HS-5 (cell line): ENCODE data around the gene UBQLN4.
A peak's percentile ranks its signal among the peaks of the same experiment; 100 is the strongest.

ENCODE experiments used
- DNase-seq: peaks from one replicate; pipeline ENCODE4 v3.0.0-alpha.2; 2012; ENCODE audit warnings: low read depth

UBQLN4 gene

DNA sequence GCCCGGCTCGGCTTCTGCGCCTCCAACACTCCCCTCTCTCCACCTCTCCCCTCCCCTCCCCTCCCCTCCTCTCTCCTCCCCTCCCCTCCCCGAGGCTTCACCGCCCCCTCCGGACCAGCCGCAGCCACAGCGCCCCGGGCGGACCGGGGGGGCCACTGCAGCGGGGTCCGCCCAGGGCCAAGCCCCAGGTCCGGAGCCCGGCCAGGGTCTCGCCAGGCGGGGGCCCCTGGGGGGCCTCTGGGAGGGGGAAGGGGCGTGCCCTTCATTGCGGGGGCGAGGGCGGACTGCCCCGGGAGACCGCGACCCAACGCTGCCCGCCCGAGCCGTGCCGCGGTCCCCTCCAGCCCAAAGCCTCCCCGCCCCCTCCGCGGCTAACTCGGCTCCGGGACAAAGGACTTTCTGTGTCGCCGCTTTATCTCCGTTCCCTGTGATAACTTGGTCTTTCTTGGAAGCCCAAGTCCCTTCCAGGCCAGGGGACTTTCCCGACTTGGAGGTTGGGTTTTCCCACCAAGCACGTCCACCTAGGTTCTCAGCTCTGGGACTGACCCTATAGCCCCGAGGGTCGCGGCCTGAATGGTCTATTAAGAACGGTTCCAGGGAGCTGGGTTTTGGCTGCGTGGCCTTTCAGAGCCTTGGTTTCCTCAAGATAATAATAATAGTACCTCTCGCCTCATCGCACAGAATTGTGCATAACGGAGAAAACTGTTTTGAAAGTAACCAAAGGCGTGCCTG is at the start of gene UBQLN4:
TSS of gene UBQLN4 (minus strand) at position 31 of the 732 bp plus-strand sequence. CDS start 97 bp downstream, outside the sequence.
- DNase-seq, result no peak

DNA sequence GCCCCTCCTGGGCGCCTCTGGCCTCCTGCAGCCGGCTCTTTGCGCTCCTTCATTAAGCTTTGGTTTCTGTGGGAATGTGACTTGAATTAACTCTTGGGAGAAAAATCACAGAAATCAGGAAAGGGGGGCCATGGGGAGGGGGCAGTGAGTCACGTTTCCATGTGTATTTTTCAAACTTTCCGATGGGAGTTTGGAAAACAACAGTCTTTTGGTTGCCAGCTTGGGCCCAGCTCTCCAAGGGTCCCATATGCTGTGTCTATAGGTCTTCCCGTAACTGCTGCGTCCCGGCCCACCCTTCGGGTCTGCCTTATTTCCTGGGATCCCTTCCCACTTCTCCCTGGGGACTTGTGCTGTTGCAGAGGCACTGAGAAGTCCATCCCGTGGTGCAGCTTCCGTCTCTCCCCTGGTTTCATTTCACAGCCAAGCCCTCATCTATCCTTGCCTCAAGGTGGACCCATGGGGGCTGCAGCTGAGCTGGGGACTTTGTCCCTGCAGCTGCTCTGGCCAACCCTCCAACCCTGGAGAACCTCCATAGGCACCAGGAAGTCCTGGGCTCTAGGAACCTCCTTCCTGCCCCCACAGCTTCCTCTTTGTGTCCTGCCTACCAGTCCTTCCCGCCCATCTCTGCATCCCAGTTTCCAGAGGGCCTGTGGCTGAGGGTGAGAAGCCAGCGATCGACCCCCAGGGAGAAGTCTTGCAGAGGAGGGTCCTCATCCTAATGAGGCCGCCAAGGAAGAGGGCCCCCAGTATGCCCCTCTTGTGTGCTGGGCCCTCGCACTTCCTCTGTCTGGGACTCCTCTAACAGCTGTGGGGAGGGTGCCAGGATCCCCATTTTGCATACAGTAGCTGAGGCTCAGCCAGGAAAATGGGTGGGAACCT is 49.3 kb upstream of the UBQLN4 start:
- no peak for DNase-seq

DNA sequence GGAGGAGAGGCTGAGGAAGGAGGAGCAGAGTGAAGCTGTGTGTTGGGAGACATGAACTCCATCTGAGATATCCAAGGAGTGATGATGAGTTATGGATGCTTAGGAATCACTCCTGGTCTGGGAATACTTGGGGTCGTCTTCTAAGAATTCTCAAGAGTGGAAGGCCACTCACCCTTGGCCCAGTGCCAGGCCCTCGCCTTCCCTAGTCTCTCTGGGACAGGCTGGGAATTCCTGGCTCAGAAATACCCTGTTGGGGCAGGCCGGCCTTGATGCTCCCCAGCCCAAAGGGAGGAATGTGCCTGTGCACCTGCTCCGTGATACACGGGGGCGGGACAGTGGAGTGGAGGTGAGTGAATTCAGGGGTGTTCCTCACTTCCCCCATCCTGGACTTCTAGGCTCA is 48.3 kb upstream of the UBQLN4 start:
- no peak for DNase-seq

DNA sequence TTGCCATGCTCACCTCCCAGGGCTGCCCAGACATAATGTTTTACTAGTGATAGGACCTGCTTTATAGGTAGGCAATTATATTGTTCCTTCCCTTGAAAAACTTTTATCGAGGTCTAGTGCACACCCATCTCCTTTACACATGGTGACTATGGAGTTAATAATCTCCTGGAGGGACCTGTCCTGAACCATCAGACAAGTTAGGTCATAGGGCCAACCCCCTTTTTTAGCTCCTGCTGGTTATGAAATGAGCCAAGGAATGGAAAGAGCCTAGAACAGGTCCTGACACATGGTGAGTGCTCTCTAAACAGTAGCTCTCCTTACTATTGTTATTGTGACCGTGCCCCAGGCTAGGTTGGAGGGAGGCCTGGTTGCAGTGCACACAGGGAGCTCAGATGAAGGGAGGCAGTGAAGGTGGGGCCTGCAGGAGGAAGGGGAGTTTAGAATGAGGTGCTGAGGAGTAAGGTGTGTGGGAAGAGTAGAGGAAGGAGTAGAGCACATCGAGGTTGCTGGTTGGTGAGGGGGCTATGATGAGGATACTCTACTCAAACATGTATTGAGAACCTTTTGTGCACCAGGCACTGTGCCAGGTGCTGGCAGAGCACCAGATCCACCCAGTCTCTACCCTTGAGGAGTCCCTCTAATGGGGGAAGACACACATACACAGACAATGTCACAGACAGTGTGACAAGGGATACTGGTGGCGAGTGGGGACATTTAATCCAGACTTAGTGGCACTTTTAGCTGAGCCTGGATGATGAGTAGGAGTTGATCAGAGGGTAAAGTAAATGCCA is 46.8 kb upstream of the UBQLN4 start:
- no peak for DNase-seq

DNA sequence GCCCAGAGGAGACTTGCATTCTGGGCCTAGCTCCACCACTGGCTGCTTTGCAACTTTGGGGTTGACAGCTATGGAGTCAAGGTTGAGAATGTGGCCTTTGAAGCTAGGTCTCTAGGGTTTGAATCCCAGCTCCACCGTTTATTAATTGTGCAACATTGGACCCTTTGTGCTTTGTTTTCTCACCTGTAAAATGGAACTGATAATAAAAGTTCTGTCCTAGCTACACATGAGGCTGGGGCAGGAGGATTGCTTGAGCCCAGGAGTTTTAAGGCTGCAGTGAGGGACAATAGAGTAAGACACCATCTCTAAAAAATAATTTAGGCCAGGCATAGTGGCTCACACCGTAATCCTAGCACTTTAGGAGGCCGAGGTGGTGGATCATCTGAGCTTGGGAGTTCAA is 45.7 kb upstream of the UBQLN4 start:
- no peak for DNase-seq

DNA sequence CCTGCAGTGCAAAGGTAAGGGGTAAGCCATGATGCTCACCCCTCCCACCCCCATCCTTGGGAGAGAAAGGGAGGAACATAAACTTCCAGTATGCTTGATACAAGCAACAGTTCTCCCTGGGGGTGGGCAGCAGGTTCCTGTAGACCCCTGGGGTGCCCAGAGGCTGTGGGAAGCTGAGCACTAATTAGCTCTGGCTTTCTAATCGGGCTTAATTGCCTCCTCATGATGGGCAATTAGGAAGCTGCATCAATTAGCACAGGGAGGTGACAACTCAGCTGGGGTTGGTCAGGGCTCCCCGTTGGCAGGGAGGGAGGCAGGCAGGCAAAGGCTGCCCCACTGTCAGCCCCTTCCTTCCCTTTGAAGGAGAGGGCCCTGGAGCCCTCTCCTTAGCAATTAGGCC is 45.2 kb upstream of the UBQLN4 start:
- no peak for DNase-seq

DNA sequence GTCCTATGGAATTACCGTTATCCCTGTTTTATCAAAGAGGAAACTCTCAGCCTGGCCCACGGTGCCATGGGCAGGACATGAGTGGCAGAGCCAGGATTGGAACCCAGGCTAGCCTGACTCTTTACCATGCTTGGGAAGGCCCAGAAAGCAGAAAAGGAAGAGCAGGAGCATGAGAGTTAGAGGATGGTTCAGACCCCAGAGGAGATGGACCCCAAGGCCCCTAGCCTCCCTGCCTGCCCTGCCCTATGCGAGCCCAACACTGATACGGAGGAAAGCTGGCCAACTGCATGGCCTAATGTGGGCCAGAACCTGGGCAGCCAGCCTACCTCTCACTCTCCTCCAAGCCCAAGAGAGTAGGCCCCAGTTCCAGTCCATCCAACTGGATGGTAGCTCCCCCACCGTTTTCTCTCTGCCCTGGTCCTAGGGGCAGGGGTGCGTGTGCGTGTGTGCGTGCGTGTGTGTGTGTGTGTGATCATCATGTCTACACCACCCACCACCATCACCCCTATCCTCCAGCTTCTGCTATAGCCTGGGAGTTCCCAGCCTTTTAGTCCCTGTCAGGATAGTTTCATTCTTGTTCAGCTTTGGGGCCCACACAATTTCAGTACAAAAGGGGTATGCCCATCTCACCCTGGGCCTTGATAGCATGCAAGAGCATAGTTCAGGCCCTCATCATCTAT is 44.0 kb upstream of the UBQLN4 start:
- DNase-seq, result no peak

DNA sequence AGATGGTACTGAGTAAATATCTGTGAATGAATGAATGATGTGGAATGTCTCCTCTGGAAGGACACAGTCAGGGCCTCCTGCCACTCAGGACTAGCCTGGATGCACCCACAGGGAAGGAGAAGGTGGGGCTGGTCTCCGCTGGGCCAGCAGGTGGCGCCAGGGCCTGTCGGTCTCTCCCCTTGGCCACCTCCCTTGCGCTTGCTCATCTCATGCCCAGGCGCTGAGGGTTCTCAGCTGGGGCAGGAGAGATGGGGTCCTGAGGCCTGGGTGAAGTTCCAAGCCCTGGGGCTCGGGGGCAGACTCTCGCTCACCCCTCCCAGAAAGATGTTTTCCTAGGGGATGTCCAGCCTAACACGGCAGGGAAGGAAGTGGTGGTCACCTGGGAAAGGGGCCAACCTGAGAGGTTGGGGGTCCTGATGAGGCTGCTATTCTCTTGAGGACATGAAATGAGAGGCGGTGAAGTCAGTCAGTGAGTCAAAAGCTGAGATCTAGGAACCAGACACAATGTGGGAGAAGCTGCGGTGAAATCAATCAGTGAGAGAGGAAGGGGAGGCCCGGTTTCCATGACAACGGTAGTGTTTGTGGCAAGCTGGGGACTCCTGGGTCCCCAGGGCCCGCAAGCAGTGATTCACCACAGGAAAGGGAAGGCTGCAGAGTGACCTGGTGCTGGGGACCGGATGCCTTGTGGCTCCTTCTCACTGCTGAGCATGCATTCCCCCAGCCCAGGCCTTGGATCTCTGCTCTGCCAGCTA is 43.2 kb upstream of the UBQLN4 start:
- peak; percentile 52 for DNase-seq

DNA sequence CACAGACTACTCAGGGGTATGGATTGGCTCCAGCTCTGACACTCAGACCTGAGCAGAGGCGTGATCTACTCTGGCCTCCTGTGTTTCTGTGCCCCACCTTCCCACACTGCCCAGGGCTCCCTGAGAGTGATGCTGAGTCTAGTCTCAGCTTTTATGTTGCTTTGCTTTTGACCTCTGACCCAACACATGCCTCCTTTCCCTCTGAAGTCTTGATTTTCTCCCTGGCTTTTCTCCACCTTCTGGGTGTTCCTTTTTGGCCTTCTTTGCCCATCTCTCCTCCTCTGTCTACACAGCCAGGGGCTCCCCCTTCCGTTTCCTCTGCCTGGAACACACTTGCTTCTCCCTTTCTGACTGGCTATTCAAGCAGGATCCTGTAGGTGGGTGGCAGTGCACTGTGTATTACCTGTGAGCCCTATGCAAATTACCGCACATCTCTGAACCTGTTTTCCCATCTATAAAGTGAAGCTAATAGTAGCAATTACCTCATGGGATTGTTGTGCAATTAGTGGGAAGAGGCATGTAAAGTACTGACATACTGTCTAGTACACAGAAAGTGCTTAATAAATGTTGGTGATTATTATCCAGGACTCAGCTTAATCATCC is 42.4 kb upstream of the UBQLN4 start:
- DNase-seq, result no peak

DNA sequence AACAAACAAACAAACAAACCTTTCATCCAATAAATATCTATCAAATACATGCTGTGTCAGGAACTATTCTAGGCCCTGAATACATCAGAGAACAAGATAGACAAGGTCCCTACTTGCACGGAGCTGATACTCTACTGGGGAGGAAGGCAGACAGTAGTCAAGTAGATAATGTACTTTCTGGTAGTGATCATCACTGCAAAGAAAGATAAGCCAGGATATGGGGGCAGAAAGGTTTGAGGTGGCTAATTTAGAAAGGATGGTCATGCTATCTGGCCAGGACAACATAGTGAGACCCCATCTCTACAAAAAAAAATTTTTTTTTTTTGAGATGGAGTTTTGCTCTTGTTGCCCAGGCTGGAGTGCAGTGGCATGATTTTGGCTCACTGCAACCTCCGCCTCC is 38.0 kb upstream of the UBQLN4 start:
- DNase-seq, result no peak

DNA sequence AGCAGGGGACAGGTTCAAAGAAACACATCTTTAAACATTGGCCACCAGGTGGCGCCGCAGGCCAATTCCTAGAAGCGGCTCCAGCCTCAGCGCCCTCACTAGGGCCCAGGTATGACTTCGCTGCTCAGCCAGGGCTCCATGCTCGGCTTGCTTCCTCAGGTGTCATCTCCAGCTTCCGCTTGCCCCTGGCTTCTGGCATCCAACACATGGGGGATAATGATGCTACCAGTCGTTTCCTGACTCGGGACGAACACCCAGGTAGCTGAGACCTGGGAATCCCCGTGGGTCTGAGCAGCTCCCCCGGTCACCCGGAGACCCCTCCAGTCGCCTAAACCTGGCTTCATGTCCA is 37.2 kb upstream of the UBQLN4 start:
- DNase-seq, result peak; percentile 40

DNA sequence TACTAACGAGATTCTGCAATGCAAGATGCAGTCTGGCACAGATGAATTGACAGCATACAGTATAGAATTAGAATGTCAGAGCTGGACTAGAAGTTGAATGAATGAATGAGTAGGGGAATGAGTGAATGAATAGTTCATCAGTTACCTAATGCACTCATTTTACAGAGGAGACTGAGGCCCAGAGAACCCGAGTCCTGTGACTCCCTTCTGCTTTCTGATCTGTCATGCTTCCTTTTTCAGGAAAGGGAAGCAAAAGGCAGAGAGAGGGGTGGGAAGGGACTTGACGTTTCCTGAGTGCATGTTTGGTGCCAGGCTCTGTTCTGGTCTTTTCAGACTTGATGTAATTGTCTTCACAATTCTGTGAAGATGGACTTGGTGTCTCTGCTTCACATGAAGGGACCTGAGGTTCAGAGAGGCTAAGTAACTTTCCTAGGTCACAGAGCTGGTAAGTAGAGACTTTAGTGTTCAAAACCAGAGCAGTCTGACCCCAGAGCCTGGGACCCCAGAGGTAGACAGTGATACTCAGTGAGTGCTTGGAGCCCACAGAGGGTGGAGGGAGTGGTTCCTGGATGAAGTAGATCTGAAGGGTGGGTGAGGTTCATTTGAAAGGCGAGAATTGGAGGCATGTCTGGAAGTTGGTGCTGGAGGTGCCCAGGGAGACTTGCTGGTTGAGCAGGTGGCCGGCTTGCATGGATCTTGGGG is 36.7 kb upstream of the UBQLN4 start:
- no peak for DNase-seq

DNA sequence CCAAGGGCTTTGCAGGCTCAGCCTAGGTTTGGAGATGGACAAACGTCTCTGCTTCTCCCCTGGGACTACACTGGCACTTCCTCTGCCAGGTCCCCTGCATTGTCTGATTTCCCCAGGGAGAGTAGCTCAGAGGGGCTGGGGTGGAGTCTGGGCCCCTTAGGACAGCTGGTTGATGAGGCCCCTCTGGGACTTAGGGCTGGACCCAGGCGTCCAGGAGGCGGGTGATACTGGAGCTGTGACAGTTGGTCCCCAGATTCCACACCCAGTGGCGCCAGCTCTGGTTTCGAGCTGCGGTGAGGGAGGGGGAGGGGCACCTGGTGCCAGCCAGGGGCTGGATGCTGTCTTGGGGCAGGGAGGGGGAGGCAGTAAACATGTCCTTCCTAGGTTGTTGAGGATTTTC is 36.1 kb upstream of the UBQLN4 start:
- no peak for DNase-seq

DNA sequence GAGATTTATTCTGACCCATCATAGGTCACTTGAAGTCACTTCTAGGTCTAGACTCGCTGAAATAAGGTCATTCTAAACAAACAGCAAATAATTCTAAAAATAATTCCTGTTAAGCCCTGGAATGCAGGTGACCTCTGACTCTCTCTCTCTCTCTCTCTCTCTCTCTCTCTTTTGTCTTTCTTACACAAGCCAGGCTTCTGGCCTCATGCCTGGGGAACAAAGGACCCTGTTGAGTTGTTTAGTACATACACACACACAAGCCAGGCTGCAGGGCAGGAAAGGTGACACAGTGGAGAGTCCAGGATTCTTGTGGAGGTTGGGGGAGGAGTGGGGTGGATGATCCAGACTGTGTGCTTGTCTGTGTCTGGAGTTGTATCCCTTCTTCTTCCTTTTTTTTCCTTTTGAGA is 32.7 kb upstream of the UBQLN4 start:
- DNase-seq, result no peak

DNA sequence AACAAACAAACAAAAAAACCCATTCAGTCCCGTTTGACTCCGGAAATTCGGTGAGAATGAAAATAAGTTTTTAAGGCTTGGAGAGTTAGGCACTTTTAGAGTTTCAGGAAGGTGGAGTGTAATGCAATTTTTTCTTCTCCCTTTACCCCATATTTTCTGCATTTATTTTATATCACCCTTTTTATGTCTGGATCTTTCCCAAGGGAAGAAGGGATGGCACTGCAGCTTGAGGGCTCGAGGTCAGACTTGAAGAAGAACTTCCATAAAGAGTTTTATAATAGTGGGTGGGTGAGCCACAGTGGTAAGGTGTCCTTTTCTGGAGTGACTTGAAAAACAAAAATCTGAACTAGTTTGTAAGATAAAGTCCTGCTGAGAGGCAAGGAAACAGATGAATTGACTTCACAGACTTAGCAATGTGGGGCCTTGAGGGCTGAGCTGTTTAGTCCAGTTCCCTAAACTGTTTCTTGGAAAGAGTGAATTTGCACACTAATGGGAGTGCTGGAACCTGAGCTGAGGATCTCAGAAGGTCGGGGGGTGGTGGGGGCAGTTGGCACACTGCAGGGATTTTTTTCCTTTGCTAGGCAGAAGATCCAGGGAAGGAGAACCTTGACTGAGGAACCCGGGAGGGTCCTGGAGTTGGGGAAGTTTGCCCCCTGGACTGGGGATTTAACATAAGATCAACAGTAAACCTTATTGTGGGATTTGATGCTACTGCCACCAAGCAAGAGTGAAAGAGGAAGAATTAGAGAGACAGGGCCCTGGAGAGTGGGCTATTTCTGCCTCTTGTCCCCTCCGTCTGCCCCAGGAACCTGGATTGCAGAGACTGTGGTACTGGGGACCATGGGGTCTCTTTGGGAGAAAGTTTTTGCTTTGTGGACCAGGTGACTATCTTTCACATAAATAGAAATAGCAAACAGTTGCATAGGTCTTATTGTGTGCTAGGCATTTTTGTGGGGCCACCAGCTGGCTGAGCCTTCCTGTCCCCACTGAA is 30.5 kb upstream of the UBQLN4 start:
- DNase-seq, result no peak

DNA sequence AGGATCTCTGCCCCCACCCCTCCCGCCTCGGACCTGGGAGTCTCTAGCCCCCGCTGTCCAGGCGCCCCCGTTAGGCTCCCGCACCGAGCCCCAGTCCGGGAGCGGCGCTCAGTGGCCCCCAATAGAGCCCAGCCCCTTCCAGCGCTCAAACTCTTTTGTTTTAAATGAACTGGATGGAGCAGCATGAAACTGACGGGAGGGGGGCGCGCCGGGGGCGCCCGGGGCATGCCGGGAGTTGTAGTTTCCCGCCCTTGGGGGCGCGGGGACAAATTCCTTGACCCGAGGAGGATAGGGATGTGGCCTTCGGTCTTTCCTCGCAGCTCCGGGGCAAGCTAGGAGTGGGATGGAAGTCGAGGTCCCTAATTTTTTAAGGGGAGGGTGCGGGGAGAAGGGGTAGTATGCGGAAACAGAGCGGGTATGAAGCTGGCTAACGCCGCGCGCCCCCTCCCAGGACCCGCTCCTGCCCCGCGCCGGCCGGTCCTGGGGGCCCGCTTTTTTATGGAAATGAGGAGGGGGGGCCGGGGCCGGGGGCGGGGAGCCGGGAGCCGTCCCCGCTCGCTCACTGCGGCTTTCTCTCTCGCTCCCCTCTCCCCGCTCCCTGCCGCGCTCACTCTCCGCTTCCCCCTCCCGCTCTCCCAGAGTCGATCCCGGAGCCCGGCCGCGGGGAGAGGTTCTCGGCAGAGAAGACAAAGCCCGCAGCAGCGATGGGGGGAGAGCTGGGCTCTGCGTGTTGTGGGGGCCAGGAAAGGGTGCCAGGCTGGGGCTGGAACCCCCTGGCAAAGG is 28.9 kb upstream of the UBQLN4 start, which contains the start of gene MEX3A:
TSS of gene MEX3A (minus strand) at position 157 of the 783 bp plus-strand sequence. CDS start 467 bp downstream, outside the sequence.
- DNase-seq, result no peak

DNA sequence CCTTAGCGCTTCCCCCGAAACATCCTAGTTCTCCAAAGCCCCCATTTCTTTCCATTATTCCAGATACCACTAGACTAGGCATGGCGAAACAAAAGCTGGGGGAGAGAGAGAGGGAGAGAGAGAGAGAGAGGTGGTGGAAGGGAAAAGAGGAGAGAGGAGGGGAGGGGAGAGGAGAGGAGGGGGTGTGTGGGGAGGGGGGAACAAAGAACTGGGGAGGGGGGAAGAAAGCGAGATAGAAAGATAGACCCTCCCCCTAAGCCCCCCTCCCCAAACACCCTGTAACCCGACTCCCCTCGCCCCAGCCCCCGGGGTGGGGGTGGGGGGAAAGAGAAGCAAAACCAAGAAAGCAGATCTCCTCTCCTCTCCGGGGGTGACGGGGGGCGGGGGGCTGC is 28.3 kb upstream of the UBQLN4 start:
- no peak for DNase-seq
